NCI-H446 treated with DMSO at 0.1 percent for 48 hours (cell line): Measurements from ENCODE around the gene LSM12.

Experiments used
- DNase-seq: peaks from one replicate; lab custom pipeline; 2025; lab: John Stamatoyannopoulos, UW

The LSM12 gene

GRCh38 chr17:43986225-43986981 is 80.1 kb downstream of the LSM12 start:
- no peak for DNase-seq

- no peak for DNase-seq
Observed at GRCh38 chr17:43984521-43984920, 82.0 kb downstream of the LSM12 start.
